Putamen (tissue), 1 donor: ENCODE data around the gene CACNA1D.

ENCODE experiments used
- DNase-seq: peaks from one replicate; pipeline ENCODE4 v3.0.0-alpha.2; 2016; ENCODE audit warnings: low spot score

Gene CACNA1D

GRCh38 chr3:53750253-53751210 lies 256.1 kb downstream of the CACNA1D start:
- DNase-seq, result no peak

DNA sequence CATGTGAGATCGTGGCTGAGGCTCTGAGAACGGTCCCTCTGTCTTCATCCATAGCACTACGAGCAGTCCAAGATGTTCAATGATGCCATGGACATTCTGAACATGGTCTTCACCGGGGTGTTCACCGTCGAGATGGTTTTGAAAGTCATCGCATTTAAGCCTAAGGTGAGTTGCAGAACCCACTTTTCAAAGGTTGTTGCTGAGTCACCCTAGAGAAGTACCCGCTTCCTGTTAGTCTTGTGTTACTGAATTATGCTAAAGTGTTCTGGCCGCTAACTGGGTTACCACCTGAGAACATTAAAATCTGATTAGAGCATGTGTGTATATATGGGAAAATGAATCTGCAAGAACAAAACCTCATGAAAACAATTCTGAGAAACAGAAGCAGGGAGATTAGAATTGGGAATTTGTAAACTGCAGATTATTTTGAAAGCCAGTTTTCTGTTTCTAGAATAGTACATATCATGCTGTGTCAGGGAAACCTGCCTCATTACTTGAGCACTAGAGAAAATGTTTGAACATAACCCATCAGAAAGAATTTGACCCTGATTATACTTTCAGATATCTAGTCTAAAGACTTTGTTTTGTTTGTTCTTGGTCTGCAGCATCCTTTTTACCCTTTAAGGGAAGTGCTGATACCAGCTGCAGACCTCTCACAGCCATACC lies 259.2 kb downstream of the CACNA1D start:
- no peak for DNase-seq

GRCh38 chr3:53754325-53754724 lies 259.9 kb downstream of the CACNA1D start:
- DNase-seq, result peak; percentile 28

DNA sequence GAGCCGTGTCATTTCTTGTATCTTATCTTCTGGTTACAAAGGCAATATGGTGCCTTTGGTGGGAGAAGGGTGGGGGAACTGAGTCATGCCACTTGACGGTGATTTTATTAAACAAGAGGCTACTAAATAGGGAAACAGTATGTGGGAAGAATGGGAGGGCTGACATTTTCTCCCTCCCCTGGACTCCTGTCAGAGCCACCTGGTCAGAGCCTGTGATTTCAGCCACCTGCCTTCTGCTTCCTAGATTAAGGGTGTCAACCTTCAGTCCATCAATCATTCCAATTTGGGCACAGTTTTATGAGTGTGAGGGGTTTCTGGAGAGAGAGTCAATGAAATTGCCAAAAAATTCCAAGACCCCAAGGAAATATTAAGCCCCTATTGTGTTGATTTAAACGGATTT lies 264.4 kb downstream of the CACNA1D start:
- no peak for DNase-seq

- DNase-seq, result no peak
These were observed 268.9 kb downstream of the CACNA1D start for GRCh38 chr3:53763353-53763752.

DNA sequence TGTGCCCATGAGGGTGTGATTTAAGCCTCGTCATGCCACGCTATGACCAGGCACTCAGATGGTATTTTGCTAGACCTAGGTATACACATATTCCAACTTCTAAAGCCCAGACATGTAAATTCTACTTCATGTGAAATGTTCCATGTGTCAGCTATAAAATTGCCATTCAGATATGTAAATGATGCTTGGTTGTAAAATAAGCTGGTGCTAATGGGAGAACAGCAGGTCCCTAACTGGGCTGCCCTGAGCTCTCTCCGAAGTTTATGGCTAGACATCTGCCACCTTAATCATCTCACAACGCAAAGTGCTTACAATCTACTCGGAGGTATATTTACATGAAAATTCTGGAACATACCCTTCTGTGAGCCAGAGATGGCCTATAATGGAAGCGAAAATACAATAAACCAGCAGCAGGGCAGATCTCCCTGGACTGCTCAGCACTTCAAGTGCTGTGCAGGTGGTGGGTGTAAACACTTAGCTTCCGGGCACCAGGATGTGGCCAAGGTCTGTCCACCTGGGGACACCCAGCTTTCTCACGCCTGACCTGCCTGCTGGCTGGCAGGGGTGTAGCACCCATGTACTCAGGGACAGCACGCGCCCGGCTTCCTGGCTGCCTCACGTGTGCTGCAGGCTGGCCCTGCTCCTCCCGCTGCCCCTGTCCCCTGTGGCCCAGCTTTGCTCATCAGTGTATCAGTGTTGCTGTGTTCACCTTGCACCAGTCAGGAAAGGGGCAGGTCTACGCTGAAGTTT lies 269.8 kb downstream of the CACNA1D start:
- no peak for DNase-seq

GRCh38 chr3:53765753-53766152 lies 271.3 kb downstream of the CACNA1D start:
- DNase-seq, result no peak

DNA sequence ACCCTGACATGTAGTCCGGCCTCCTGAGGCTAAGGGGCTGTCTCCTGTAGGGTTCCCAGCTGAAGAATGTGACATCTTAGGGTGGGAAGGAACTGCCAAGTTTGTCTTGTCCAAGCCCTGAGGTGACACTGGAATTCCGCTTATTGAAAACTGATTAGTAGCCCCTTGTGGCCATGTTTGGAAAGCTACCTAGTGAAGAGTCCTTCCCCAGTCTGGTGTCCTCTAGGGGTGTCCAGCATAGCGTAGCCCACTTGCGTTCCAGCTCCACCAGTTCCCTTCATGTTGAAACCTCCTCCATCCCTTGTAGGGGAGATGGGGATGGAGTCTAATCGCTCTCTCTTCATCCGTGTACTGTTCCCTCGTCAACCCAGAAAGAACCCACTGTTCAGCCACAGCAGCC lies 272.3 kb downstream of the CACNA1D start:
- no peak for DNase-seq

DNA sequence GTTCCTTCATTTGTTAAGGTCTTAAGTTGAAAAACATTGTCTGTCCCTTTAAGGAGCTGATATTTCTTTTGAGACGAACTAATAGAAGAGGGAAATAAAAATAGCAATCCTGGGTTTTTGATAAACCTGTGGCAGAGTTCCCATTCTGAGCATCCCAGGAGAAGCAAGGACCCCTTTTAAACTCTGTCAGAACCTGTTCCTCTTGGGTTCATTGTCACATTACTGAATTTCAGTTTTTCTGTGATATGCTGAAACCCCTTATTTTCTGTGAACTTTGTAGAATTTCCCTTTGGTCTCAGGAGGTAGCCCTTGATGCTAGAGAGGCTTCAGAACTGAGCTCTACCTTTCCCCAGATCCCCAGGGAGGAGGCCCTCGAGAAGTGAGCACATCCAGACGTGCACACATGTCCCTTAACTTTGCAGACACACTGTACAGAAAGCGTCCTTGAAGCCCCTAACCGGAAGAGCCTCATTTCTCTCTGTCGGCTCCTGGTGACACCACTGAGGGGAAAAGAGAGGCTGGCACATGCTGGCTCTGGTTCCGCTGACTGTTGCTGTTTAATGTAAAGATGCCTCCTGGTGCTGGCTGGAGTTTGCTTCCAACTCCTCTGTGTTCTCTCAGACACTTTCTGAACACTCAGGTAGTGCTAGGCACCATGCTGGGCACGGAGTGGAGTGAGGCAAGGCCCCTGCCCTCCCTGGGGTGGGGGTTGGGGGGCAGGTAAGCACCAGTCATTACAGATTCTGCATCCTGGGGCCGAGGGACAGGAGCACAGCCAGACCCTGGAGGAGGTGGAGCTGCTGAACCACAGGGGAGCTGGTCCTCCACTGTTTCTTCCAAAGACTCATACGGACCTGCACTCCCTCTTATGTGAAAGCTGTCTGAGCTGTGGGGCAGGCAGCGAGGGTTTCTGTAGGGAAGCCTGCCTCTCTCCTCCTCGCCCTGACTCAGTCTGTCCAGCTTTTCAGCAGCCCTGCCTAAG lies 274.4 kb downstream of the CACNA1D start:
- DNase-seq, result no peak

GRCh38 chr3:53772562-53772961 lies 278.2 kb downstream of the CACNA1D start:
- DNase-seq, result no peak

- DNase-seq, result no peak
These were observed 278.6 kb downstream of the CACNA1D start for GRCh38 chr3:53773021-53773436.

DNA sequence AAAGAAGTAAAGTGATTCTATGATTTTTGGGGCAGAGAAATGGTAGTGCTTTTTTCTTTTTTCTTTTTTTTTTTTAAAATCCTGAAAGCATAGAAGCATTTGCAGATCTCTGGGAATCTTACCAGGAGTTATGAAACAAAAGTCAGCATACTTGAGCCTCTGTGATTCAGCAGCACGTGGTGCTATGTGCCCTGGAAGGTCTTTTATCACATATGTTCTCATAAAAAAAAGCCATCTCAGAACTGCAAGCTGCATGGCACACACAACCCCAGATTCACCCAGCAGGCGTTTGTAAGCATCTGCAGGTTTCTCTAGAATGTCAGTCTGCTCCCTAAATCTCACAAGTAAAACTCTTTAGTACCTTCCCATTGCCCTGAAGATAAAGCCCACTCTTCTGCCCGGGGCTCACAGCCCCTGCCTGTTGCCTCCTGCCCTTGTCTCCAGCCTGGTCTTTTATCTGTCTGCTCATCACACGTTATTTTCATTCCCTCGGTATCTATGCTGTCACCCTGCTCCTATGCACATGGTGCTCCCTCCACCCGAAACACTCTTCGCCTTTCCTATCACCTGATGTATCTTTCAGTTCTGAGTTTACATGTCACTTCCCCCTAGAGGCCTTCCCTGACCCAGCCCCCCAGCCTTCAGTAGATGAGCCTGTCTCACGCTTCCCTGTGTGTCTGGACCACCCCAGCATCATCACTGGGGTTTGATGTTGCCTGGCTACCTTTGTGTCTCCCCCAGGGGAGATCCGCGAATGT lies 279.4 kb downstream of the CACNA1D start:
- no peak for DNase-seq

- DNase-seq, result no peak
These were observed 280.0 kb downstream of the CACNA1D start for GRCh38 chr3:53774414-53774813.

DNA sequence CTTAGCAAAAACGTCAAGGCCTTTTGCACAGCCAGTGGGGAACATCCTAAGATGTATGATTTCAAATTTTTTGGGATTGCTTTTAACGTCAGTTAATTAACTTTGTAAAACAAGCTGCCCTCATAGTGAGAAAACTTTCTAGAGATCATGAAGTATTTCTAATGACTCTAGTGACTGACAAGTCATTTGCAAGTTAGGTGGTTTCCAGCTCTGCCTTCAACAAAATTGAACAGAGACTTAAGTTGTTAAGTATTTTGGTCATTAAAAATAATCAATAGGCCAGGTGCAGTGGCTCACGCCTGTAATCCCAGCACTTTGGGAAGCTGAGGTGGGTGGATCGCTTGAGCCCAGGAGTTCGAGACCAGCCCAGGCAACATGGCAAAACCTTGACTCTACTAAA lies 280.6 kb downstream of the CACNA1D start:
- no peak for DNase-seq

DNA sequence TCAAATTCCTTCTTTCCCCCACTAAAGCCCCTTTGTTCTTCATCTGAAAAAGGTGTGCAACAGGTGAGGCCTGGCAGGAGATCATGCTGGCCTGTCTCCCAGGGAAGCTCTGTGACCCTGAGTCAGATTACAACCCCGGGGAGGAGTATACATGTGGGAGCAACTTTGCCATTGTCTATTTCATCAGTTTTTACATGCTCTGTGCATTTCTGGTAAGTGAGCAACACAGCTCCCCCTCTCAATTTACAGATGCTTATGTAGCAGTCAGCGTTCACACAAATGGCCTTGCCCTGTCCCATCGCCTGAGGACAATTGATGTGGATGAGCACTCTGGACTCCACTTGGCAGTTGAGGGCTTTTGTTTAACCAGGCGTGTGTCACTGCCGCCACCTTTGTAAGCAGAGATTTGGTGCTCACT lies 281.4 kb downstream of the CACNA1D start:
- DNase-seq, result no peak

GRCh38 chr3:53776494-53777101 lies 282.2 kb downstream of the CACNA1D start:
- no peak for DNase-seq

DNA sequence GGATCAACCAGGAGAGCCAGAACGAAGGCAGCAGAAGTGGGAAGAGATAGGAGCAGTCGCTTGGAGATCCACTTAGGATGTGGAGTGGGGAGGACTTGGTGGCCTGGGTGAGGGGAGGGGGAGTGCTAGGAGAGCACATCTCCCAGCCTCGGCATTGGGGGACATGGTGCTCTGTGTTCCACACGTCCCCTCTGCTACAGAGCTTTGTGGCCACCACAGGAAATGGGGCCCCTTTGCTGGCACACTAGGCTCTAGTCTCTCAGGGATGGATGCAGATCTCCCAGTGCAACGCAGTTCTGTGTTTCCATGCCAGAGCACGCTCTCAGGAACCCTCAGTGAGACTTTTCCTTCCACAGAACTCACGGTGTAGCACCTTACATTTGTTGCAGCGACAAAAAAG lies 283.1 kb downstream of the CACNA1D start:
- no peak for DNase-seq

DNA sequence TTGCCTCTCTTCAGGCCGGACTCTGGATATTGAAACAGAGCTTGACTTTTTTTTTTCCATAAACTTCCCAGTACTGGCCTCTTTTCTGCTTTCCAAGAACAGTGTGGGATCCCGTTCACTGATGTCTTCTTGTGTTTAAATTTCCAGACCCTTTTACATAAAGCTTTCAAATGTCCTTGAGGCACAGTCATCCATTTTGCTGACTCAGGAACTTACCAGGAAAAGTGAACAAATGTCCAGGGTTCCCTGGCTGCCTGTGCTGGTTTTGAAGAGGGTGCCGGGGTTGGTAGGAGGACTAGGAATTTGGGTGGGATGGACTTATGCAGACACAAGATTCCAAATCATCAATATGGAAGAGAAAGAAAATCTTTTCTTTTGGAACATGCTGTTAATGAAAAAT lies 283.7 kb downstream of the CACNA1D start:
- DNase-seq, result no peak

DNA sequence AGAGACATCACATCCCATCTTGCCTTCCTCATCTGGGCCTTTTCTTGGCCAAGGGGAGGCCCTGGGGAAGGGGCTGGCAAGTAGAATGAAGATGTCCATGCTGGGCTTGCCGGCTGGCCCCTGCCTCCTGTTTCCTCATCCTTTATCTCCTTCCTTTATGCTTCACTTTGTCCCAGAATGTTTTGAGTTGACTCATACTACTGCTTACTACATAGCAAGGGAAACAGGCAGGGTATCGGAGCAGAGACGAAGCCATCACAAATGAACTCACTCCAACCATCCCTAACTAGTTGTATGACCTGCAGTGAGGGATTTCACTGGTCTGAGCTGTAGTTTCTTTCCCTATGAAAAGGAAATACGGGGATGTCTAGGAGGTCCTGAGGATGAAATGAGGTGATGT lies 285.8 kb downstream of the CACNA1D start:
- no peak for DNase-seq

DNA sequence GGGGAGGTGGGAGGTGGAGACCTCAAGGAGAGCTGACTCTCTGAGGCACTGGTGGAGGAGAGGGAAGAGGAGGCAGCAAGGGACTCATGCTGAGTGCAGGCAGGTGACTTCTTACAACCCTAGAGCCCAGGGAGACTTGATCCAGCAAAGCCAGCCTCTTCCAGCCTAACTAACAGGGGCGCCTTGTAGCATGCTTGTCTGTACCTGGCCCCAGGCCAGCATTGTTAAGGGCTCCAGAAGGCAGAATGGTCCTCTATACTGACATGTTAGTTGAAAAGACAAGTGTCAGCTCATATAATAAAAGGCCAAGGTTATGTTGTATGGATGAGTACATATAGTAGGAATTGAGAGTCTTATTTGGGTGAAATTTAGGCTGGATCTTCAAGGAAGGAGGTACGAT lies 286.4 kb downstream of the CACNA1D start:
- no peak for DNase-seq
